Small intestine (tissue), 7 donors: ENCODE results near the gene NAV2. TPM values are rescaled to one million over a fixed set of nuclear protein-coding genes. Genes with fewer than 3 reads are reported as not detected.
A peak's percentile ranks its signal among the peaks of the same experiment; 100 is the strongest.

ENCODE experiments used
- DNase-seq, 2 donors: peaks; one replicate each; pipeline versions ENCODE4 v3.0.0 to v3.0.0-alpha.2; 2013
- FAIRE-seq: peaks from 2 replicates; lab custom pipeline; 2012; peaks lifted over from hg19 to GRCh38; lab: Jason Lieb, UNC
- H3K27ac ChIP-seq, 3 donors: one replicate each; pipeline ENCODE4 v1.5.1; 2013; ENCODE audit warnings: low read length in 2 of 3, mild to moderate bottlenecking in 2 of 3, control low read depth in 1 of 3, inconsistent platforms in 1 of 3, low read depth in 1 of 3, moderate library complexity in 1 of 3
- H3K27me3 ChIP-seq, 3 donors: one replicate each; pipeline ENCODE4 v1.6.1; 2013; ENCODE audit warnings: low read length in 3 of 3, inconsistent platforms in 1 of 3; ENCODE audit not compliant: control insufficient read depth in 3 of 3, insufficient read depth in 3 of 3
- H3K36me3 ChIP-seq, 3 donors: one replicate each; pipeline ENCODE4 v1.6.1; 2013; ENCODE audit warnings: low read length in 3 of 3, inconsistent platforms in 1 of 3, low read depth in 1 of 3, mild to moderate bottlenecking in 1 of 3, moderate library complexity in 1 of 3; ENCODE audit not compliant: control insufficient read depth in 3 of 3, insufficient read depth in 2 of 3
- H3K4me1 ChIP-seq, 3 donors: one replicate each; pipeline ENCODE4 v1.6.1; 2013; ENCODE audit warnings: low read length in 2 of 3, inconsistent platforms in 1 of 3, low read depth in 1 of 3, mild to moderate bottlenecking in 1 of 3, moderate library complexity in 1 of 3; ENCODE audit not compliant: control insufficient read depth in 3 of 3, insufficient read depth in 2 of 3
- H3K4me3 ChIP-seq, 3 donors: one replicate each; pipeline ENCODE4 v1.5.1; 2013; ENCODE audit warnings: low read length in 3 of 3, control low read depth in 1 of 3, inconsistent platforms in 1 of 3, low read depth in 1 of 3, mild to moderate bottlenecking in 1 of 3, moderate library complexity in 1 of 3
- H3K9me3 ChIP-seq, 2 donors: one replicate each; pipeline ENCODE4 v1.6.1; 2013; ENCODE audit warnings: low read depth in 1 of 2, low read length in 1 of 2; ENCODE audit not compliant: control insufficient read depth in 2 of 2, insufficient read depth in 1 of 2
- WGBS, 3 donors: extraction: QIAGEN DNeasy Blood & Tissue Kit; methylation state at CpG; one replicate each; pipeline ENCODE4 v1.1.7; 2013; 5-methylcytosine and 5-hydroxymethylcytosine counted together
- polyA plus RNA-seq, 4 donors: library from polyadenylated mRNA; stranded (reverse) in 3 of 4; unstranded in 1 of 4; fragments of 200-250 nt in 3 of 4; fragments of 120-200 nt in 1 of 4; gene quantifications; one replicate each; pipeline versions ENCODE4 v1.2.1 to v1.2.3, GENCODE V29; 2013
- donor health status: healthy with polysubstance abuse.
- donor health status: control.
- donor health status: control.
- donor health status: Bipolar disorder and iron deficiency.
- donor health status: healthy.

NAV2 gene
- polyA plus RNA-seq, 4 donors: 1.6 to 6.5 (median 3.6) TPM

DNA sequence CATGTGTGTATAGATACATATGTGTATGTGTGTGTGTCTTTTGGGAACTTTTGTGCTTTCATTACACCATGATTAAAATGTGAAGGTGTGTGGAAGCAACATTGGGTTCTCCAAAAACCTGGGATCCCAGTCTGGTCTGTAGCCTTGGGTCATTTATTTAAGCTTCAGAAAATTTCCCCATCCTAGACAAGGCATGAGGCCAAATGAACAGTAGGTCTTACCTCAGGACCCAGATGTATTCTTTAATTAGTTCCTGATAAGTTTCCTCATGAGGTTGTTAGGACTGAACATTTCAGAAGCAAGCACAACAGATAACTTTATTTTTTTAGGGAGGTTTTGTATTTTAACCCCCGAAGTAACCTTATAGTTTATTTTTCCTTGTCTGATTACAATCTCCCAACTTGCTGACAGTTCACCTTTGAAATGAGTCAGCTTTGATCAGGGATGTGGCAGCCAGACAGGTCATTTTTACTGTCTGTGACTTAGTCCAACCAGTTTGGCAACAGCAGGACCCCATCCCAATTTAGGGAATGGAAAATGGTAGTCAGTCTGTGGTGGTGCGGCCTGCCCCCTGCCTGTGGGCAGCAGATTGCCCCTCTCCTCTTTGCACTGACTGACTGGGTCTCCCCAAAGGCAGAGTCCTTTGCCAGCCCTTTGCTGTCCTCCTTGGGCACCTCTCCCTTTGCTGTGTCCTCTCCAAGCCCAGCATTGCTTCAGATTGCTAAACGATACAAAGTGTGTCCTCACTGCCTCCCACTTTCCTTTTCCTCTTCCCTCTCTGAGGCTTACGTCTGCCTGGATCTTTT, 88.3 kb downstream of the NAV2 start:
- FAIRE-seq (no peak), DNase-seq (peak in 1 of 2 donors; percentile 55)
- peaks cover 7 to 17% (median 16%) of the 10 kb centered on the region in 3 donors for H3K4me1 ChIP-seq
- no peaks in the 10 kb centered on the region for H3K9me3 ChIP-seq
- H3K27me3 ChIP-seq: no peaks in the 10 kb centered on the region
- WGBS, 3 donors: 43 to 65% (median 47%) methylated on average over 4 of the region's 4 CpGs
- no peaks in the 10 kb centered on the region for H3K36me3 ChIP-seq
- no peak overlapping the region for H3K27ac ChIP-seq
- no peak overlapping the region for H3K4me3 ChIP-seq

DNA sequence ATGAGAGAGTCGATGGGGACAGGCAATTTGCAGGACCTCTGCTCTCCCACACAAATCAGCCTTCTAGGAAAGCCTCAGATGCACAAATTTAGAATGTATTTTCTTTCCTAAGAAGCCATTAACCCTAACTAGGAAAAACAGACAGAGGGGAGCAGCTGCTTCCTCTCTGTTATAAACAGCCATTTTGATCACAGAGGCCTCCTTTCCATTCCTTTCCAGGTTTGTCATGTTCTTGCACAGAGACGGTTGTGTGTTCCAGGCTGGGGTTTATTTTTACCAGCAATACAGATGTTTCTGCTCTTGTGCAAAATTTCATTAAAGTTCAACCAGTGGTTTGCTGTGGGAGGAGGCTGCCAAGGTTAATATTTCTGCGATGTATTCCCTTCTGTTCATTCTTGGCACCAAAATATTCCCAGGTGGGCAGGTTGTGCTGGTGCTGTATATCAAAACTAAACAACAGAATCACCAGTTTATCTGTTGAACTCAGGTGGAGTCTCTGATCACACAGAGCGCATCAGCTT, 90.2 kb downstream of the NAV2 start:
- Histone ChIP-seq H3K4me3 (no peak overlapping the region), H3K9me3 (no peaks in the 10 kb centered on the region), H3K36me3 (no peaks in the 10 kb centered on the region), H3K27me3 (no peaks in the 10 kb centered on the region), H3K27ac (peak overlapping the region in 2 of 3 donors; percentile 16 to 56), H3K4me1 (peaks cover 7 to 17% (median 16%) of the 10 kb centered on the region in 3 donors)
- no peak for FAIRE-seq
- WGBS, 3 donors: 44 to 57% (median 54%) methylated on average over 4 of the region's 4 CpGs
- DNase-seq: no peak

DNA sequence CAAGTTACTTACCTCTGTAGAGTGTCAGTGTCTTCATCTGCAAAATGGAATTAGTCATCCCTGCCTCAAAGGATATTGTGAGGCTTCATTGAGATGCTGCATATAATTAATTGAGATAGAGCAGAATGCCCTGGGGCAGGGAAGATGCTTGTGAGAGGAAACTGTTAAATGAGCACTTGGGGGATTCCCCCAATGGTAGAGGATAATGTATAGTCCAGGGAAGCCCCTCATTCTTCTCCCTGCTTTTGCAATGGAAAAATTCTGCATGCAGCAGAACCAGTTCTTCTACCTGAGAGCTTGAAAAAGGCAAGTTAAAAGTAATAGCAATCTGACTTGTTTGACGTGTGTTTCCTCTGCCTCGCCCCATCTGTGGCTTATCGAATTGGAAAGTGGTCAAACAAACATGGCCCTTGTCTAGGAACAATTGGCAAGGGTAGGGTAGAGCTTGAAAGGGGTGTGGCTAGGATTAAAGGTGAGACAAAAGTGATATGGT, 90.9 kb downstream of the NAV2 start:
- no peak for FAIRE-seq
- Histone ChIP-seq H3K27me3 (no peaks in the 10 kb centered on the region), H3K36me3 (no peaks in the 10 kb centered on the region), H3K9me3 (no peaks in the 10 kb centered on the region), H3K4me3 (no peak overlapping the region), H3K27ac (peak overlapping the region; percentile 16 to 61 (median 35)), H3K4me1 (peaks cover 7 to 17% (median 16%) of the 10 kb centered on the region in 3 donors)
- peak; percentile 80 to 98 for DNase-seq
- WGBS, 3 donors: 16 to 50% (median 36%) methylated on average over 3 of the region's 3 CpGs

DNA sequence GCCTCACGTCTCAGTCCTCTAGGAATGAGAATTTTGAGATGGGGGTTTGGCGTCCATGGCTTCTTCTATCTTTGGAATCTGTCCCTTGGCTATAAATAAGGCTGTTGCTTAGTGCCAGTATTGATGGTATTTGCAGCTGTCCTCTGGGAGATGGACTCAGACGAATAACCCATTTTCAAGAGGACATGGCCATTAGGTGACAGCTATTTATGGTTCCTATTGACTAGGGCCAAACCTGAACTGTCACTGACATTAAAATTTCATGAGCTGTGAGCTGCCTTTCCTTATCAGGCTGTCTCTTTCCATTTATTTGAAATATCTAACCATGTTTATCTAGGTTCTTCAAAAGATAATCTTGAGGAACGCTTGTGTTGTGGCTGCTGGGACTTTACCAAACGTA, 92.7 kb downstream of the NAV2 start:
- Histone ChIP-seq H3K9me3 (no peaks in the 10 kb centered on the region), H3K27ac (no peak overlapping the region), H3K4me3 (no peak overlapping the region), H3K4me1 (peaks cover 7 to 15% (median 12%) of the 10 kb centered on the region in 3 donors), H3K36me3 (no peaks in the 10 kb centered on the region), H3K27me3 (no peaks in the 10 kb centered on the region)
- no peak for FAIRE-seq
- 58 to 60% (median 59%) methylated on average over 5 of the region's 5 CpGs for WGBS, 3 donors
- DNase-seq: no peak

DNA sequence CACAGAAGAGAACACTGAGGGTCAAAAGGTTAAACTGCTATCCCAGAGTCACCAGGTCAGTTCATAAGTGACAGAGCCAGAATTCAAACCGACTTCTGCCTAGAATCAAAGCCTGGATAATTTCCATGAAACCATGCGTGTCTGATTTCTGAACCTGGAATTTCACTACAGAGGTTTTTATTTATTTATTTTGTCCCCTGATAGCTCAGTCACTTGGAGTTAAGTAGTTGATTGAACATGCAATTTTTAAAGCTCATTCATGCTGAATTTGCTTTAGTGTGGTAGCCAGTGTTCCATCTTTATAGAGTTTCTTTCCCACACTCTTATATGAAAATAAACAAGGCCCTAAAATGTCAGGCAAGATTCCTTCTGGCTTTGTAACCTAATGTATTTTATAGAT, 93.2 kb downstream of the NAV2 start:
- Histone ChIP-seq H3K9me3 (no peaks in the 10 kb centered on the region), H3K27me3 (no peaks in the 10 kb centered on the region), H3K27ac (no peak overlapping the region), H3K36me3 (no peaks in the 10 kb centered on the region), H3K4me3 (no peak overlapping the region), H3K4me1 (peaks cover 7 to 12% (median 12%) of the 10 kb centered on the region in 3 donors)
- 73 to 85% (median 79%) methylated on average over 2 of the region's 2 CpGs for WGBS, 3 donors
- FAIRE-seq: no peak
- DNase-seq: no peak

DNA sequence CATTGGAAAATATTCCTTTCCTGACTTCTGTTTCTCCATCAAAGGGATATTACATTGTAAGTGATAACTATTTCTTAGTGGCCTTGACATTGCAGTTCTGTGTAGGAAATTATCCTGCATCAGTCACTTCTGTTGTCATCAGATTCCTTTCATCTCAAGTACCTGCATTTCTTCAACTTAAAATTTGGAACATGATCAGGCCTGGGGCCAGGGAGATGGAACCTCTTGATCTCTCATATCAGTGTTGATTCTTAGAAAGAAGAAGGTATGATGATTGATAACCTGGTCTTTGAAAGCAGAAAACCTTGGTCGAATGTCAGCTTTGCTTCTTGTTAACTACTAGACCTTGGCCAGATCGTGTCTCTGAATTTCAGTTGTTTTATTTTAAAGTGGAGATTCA, 93.6 kb downstream of the NAV2 start:
- DNase-seq (no peak), FAIRE-seq (no peak)
- Histone ChIP-seq H3K4me3 (no peak overlapping the region), H3K4me1 (peaks cover 7 to 12% (median 12%) of the 10 kb centered on the region in 3 donors), H3K9me3 (no peaks in the 10 kb centered on the region), H3K27ac (no peak overlapping the region), H3K36me3 (no peaks in the 10 kb centered on the region), H3K27me3 (no peaks in the 10 kb centered on the region)
- 61 to 67% (median 66%) methylated on average over 2 of the region's 2 CpGs for WGBS, 3 donors

DNA sequence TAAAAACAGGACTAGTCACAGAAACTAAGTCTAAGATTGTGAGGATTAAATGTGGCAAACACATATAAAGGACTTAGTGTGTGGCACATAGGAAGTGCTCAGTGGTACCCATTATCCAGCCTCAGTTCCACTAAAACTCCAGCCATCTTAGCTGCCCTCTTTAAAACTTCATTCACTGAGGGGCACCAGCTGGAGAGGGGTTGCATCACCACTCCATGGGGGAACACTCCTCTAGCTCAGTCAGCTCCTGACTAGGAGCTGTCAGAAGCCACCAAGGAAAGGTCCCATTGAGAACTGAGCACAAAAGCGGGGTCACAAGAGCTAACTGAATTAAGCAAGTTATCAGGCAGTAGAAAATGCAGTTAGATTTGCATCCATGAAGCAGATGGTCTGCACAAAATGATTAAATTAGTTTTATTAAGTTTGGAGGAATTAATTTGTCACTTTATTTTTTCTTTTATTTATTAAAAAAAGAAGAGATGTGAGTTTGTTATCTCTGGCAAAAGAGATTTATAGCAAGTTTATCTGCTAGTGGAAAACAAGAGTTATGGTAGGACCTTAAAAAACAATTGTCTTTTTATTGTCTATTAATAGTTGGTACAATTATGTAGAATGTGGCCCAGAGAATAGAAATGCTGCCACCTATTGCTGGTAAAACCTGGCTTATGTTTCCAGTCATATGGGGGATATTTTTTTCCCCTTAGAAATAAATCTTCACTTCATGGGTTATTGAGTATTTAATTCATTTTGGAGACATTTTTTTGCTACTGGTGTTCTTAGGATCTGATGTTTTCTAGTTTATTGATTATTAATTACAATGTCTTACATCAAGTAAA, 95.7 kb downstream of the NAV2 start:
- Histone ChIP-seq H3K9me3 (no peaks in the 10 kb centered on the region), H3K4me1 (peaks cover 2 to 7% (median 4%) of the 10 kb centered on the region in 3 donors), H3K4me3 (no peak overlapping the region), H3K27me3 (no peaks in the 10 kb centered on the region), H3K36me3 (no peaks in the 10 kb centered on the region), H3K27ac (no peak overlapping the region)
- 69 to 86% (median 76%) methylated on average over 1 of the region's 1 CpG for WGBS, 3 donors
- DNase-seq (no peak), FAIRE-seq (no peak)

DNA sequence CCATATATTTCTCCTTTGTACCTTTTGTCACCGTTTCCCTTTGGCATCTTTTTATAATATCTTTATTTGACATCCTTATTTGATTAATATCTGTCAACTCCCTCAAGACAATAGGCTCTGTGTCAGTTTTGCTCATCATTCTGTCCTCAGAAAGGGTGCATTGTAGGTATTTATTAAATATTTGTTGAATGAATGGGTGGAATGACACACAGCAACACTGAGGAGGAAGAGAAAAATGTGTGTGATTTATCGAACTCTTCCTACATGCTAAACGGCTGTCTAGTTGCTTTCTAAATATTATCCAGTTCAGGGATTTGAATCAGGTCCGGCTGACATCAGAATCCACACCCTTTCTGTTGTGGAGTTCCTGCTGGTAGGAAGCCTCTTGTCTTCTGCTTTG, 98.2 kb downstream of the NAV2 start:
- H3K4me1 ChIP-seq: peaks cover 0 to 8% (median 0%) of the 10 kb centered on the region in 3 donors
- H3K9me3 ChIP-seq: no peaks in the 10 kb centered on the region
- H3K27me3 ChIP-seq: no peaks in the 10 kb centered on the region
- H3K4me3 ChIP-seq: no peak overlapping the region
- H3K27ac ChIP-seq: no peak overlapping the region
- no peak for DNase-seq
- H3K36me3 ChIP-seq: no peaks in the 10 kb centered on the region
- 76 to 84% (median 79%) methylated on average over 4 of the region's 4 CpGs for WGBS, 3 donors
- no peak for FAIRE-seq
